HUDEP-2 (cell line): ENCODE measurements around the gene MPP2.

Experiments used
- DNase-seq, 76 experiments: peaks; one replicate each; lab custom pipeline; 2025; ENCODE audit not compliant: unreplicated experiment in 76 of 76; lab: John Stamatoyannopoulos, UW

Gene MPP2

GRCh38 chr17:43825567-43825966 is 81.8 kb downstream of the MPP2 start:
- no peak for DNase-seq
